Activated effector memory CD4-positive, alpha-beta T cell treated with anti-CD3 and anti-CD28 coated beads, Interleukin-2, amount 50 U/mL, for 16 hours (primary cell): Measurements from ENCODE around the gene MED13L.
A peak's percentile ranks its signal among the peaks of the same experiment; 100 is the strongest.

Experiments used
- DNase-seq: peaks from one replicate; pipeline ENCODE4 v3.0.0-alpha.2; 2020

The MED13L gene

GRCh38 chr12:115926037-115926670, 351.3 kb downstream of the MED13L start:
- DNase-seq, result no peak

- DNase-seq, result no peak
These were observed 353.6 kb downstream of the MED13L start for GRCh38 chr12:115923851-115924250.

DNA sequence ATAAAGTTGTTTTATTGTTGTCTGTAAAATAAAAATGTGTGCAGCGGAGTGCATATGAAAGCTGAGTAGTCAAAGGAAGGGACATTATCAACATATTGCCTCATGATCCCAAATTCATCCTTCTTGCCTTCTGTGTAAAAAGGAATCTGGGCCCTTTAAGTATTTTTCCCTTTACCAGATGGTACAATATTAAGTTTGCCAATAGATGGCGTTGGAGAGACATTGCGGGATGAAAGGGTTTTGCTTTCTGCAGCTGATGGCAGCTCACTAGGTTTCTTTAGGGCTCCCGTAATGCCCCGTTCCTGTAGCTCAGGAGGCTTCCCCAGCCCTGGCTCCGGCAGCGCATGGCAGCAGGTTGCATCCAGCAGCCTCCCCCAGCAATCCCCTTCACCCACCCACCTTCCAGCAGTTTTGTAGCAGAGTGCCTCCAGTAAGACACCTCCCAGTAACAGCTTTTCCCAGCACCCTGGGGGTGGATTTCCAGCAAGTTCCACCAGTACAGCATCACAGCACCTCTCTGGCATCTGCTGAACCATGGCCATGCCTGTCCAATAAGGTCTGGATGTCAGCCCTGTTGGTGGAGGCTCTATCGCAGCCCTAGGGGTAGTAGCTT, 354.4 kb downstream of the MED13L start:
- no peak for DNase-seq

GRCh38 chr12:115920395-115921183, 356.9 kb downstream of the MED13L start:
- no peak for DNase-seq

DNA sequence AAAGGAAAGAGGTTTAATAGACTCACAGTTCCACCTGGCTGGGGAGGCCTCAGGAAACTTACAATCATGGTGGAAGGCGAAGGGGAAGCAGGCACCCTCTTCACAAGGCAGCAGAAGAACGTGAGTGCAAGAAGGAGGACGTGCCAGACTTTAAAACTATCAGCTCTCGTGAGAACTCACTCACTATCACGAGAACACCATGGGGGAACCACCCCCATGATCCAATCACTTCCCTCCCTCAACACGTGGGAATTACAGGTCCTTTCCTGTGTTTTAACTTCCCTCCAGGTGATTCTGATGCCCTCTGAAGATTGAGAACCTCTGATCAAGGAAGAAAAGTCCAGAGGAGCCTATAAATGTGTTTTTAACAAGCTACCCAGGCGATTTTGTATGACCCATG, 358.7 kb downstream of the MED13L start:
- no peak for DNase-seq

GRCh38 chr12:115916910-115917668, 360.4 kb downstream of the MED13L start:
- peak; percentile 90 for DNase-seq

DNA sequence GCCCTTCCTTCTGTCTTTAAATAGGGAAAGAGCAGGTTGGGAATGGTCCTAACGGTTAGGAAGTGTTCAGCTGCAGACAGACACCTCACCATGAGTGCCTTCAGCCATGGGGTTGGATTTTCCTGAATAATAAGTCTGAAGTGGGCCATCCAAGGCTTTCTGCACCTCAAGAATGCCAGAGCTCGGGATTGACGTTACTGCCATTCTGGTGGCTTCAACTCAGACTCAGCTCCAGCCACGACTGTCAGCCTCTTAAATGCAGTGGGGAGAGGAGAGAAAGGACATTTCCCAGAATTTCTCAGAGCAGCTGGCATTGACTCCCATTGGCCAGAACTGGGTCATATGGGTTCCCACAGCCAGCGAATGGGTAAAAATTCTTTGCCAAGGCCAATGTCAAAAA, 363.4 kb downstream of the MED13L start:
- DNase-seq, result no peak

DNA sequence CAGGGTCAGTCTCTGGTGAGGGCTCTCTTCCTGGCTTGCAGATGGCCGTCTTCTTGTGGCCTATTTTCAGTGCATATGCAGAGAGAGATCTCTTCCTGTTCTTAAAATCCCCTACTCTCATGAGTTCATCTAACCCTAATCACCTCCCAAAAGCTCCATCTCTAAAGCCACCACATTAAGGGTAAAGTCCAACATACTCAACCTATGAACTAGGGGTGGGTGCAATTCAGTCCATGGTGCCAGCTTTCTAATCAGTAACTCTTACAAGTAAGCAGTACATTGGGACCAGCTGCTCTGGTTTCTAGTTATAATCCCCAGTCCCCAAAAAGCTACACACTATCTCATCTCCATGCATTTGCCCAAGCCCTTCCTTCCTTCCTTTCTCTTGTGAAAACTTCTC, 365.1 kb downstream of the MED13L start:
- no peak for DNase-seq

DNA sequence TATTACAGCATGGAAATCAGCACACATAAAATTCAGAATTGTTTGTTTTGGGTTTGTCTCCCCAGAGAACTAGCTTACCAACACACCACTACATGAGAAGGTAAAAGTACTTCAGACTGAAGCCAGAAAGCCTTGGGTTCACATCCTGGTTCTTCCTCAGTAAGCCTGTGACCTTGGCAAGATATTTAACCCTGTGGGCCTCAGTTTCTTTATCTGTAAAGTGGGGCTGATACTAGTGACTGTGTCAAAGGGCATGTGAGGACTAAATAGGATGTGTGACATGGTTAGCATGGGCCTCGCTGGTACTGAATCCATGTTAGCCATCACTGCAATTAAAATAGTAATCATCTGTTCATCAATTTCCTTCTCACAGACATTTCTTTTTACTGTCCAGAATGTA, 366.1 kb downstream of the MED13L start:
- DNase-seq, result no peak

- no peak for DNase-seq
These were observed 367.4 kb downstream of the MED13L start for GRCh38 chr12:115910057-115910456.
